ENCODE data around the gene SLC15A3. TPM values are rescaled to one million over a fixed set of nuclear protein-coding genes. Genes with fewer than 3 reads are reported as not detected.

SLC15A3 gene
- total and polyA plus RNA-seq, 2 experiments from 2014 or later: 2.1 TPM; not detected in 1

GRCh38 chr11:60982184-60982583 lies 30.2 kb upstream of the SLC15A3 start:
- Histone ChIP-seq H3K9me3 (ENCODE audit: low read depth) (no peaks in the 10 kb centered on the region), H3K4me3 (no peak overlapping the region), H3K27me3 (no peaks in the 10 kb centered on the region), H3K4me1 (ENCODE audit: low read depth) (no peaks in the 10 kb centered on the region), H3K36me3 (no peaks in the 10 kb centered on the region), H3K27ac (no peak overlapping the region)
- no peak for TF ChIP-seq CTCF (IDR thresholded peaks at IDR 0.05; ENCODE audit: low read depth, low read length)
- DNase-seq (ENCODE audit: low read depth in 1 of 2, low spot score in 1 of 2): no peak

- Histone ChIP-seq H3K4me3 (no peak overlapping the region), H3K36me3 (no peaks in the 10 kb centered on the region), H3K27me3 (no peaks in the 10 kb centered on the region), H3K9me3 (ENCODE audit: low read depth) (no peaks in the 10 kb centered on the region), H3K4me1 (ENCODE audit: low read depth) (no peaks in the 10 kb centered on the region), H3K27ac (no peak overlapping the region)
- no peak for TF ChIP-seq CTCF (IDR thresholded peaks at IDR 0.05; ENCODE audit: low read depth, low read length)
- no peak for DNase-seq (ENCODE audit: low read depth in 1 of 2, low spot score in 1 of 2)
Measured at GRCh38 chr11:60981515-60981914, 29.5 kb upstream of the SLC15A3 start.

- no peaks in the 10 kb centered on the region for H3K4me1 ChIP-seq (ENCODE audit: low read depth)
- peak in 1 of 2 donors; percentile 36 for DNase-seq (ENCODE audit: low read depth in 1 of 2, low spot score in 1 of 2)
- no peak overlapping the region for H3K4me3 ChIP-seq
- no peaks in the 10 kb centered on the region for H3K9me3 ChIP-seq (ENCODE audit: low read depth)
- no peaks in the 10 kb centered on the region for H3K36me3 ChIP-seq
- no peaks in the 10 kb centered on the region for H3K27me3 ChIP-seq
- no peak for TF ChIP-seq CTCF (IDR thresholded peaks at IDR 0.05; ENCODE audit: low read depth, low read length)
- H3K27ac ChIP-seq: no peak overlapping the region
Measured at GRCh38 chr11:60978546-60979380, 26.8 kb upstream of the SLC15A3 start.

- Histone ChIP-seq H3K36me3 (no peaks in the 10 kb centered on the region), H3K4me1 (ENCODE audit: low read depth) (no peaks in the 10 kb centered on the region), H3K27me3 (no peaks in the 10 kb centered on the region), H3K9me3 (ENCODE audit: low read depth) (no peaks in the 10 kb centered on the region), H3K4me3 (no peak overlapping the region), H3K27ac (no peak overlapping the region)
- no peak for DNase-seq (ENCODE audit: low read depth in 1 of 2, low spot score in 1 of 2)
- no peak for TF ChIP-seq CTCF (IDR thresholded peaks at IDR 0.05; ENCODE audit: low read depth, low read length)
Measured at GRCh38 chr11:60977836-60978235, 25.9 kb upstream of the SLC15A3 start.

GRCh38 chr11:60977224-60977623 lies 25.2 kb upstream of the SLC15A3 start:
- no peak for DNase-seq (ENCODE audit: low read depth in 1 of 2, low spot score in 1 of 2)
- no peak for TF ChIP-seq CTCF (IDR thresholded peaks at IDR 0.05; ENCODE audit: low read depth, low read length)

More at GRCh38 chr11:60977224-60977623, 25.2 kb upstream of the SLC15A3 start:
- Histone ChIP-seq H3K36me3 (no peaks in the 10 kb centered on the region), H3K9me3 (ENCODE audit: low read depth) (no peaks in the 10 kb centered on the region), H3K4me1 (ENCODE audit: low read depth) (no peaks in the 10 kb centered on the region), H3K4me3 (no peak overlapping the region), H3K27me3 (no peaks in the 10 kb centered on the region), H3K27ac (no peak overlapping the region)
